ENCODE data around the gene FHIT.

DNA sequence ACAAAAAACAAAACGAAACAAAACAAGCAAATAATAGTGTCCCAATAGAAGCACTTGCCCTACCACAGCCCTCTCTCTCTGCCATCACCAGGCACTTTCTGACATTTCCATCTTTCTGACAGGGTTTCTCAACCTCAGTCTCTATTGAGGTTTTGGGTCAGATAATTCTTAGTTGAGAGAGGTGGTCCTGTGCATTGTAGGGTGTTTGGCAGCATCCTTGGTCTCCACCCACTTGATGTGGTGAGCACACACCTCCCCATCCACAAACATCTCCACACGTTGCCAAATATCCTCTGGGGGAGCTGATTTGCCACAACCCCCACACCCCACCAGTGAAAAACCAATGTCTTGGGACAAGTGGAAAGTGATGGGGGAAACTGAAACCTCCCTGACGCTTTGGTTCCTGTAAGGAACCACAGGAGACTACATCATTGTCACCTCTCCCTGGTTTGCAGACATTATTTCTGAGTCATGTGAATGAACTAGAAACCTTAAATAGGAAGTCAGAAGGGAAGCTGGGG, 1467.7 kb downstream of the FHIT start:
- TF ChIP-seq CTCF (IDR thresholded peaks at IDR 0.05) (no peak), EZH2 (IDR thresholded peaks at IDR 0.05) (no peak), EZH2phosphoT487 (IDR thresholded peaks at IDR 0.05) (no peak)

Measured in neural progenitor cell (in vitro differentiated cells).